Astrocyte (in vitro differentiated cells and primary cell): ENCODE data around the gene PIR.

Experiments
- EZH2 ChIP-seq: IDR thresholded peaks from 2 replicates; pipeline ENCODE4 v1.6.1; 2012; ENCODE audit warnings: mild to moderate bottlenecking, low read length, inconsistent platforms; ENCODE audit not compliant: insufficient read depth
- TF ChIP-seq, protein P1 (sequence below): IDR thresholded peaks from 2 replicates; pipeline ENCODE4 v1.5.1; 2011; ENCODE audit warnings: low read depth, mild to moderate bottlenecking, inconsistent platforms, low read length, moderate library complexity; ENCODE audit not compliant: insufficient read depth

DNA sequence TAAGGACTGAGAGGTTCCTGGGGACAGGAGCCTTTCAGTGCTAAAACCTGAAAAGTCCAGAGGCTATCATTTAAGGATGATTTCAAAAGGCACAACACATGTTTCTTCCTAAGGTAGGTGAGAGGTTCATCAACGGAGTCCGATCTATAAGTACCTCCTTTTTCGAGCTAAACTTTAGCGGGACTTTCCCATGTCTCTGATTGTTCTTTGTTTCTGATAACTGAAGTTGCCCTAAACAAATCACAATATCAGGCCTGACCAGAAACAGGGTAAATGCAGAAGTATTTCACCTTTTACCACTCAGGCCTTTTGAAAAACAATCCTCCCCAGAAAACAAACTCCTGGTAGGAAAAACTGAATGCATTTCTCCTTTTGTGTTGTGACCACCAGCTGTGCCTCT is 17.6 kb downstream of the PIR start:
- TF ChIP-seq, protein P1, sequence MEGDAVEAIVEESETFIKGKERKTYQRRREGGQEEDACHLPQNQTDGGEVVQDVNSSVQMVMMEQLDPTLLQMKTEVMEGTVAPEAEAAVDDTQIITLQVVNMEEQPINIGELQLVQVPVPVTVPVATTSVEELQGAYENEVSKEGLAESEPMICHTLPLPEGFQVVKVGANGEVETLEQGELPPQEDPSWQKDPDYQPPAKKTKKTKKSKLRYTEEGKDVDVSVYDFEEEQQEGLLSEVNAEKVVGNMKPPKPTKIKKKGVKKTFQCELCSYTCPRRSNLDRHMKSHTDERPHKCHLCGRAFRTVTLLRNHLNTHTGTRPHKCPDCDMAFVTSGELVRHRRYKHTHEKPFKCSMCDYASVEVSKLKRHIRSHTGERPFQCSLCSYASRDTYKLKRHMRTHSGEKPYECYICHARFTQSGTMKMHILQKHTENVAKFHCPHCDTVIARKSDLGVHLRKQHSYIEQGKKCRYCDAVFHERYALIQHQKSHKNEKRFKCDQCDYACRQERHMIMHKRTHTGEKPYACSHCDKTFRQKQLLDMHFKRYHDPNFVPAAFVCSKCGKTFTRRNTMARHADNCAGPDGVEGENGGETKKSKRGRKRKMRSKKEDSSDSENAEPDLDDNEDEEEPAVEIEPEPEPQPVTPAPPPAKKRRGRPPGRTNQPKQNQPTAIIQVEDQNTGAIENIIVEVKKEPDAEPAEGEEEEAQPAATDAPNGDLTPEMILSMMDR, result no peak
- TF ChIP-seq EZH2, result no peak
